GM06990 (cell line): Measurements from ENCODE around the gene CAMTA1.

ENCODE experiments used
- DNase-seq: peaks from one replicate; pipeline ENCODE4 v3.0.0-alpha.2; 2011; ENCODE audit not compliant: insufficient read length; ENCODE audit errors: extremely low read depth
- H3K27me3 ChIP-seq: replicated peaks from 2 replicates; pipeline ENCODE4 v1.6.0; 2011; ENCODE audit warnings: low read length; ENCODE audit not compliant: control insufficient read depth, insufficient read depth
- H3K36me3 ChIP-seq: 2 replicates; pipeline ENCODE4 v1.5.1; 2011; ENCODE audit warnings: low read length; ENCODE audit not compliant: control insufficient read depth, insufficient read depth
- H3K4me3 ChIP-seq: replicated peaks from 2 replicates; pipeline ENCODE4 v1.5.1; 2011; ENCODE audit warnings: low read depth, mild to moderate bottlenecking, control low read depth, low read length
- CTCF ChIP-seq: IDR thresholded peaks from 2 replicates; pipeline ENCODE4 v1.5.1; 2011; ENCODE audit warnings: low read length, control low read depth, mild to moderate bottlenecking, inconsistent platforms; ENCODE audit not compliant: insufficient read depth, poor library complexity, severe bottlenecking

CAMTA1 gene

GRCh38 chr1:6955357-6956094, 170.3 kb downstream of the CAMTA1 start:
- no peak for DNase-seq
- H3K27me3 ChIP-seq, result peaks cover 3% of the 10 kb centered on the region
- TF ChIP-seq CTCF, result no peak
- H3K36me3 ChIP-seq, result no peaks in the 10 kb centered on the region
- H3K4me3 ChIP-seq, result no peak overlapping the region

DNA sequence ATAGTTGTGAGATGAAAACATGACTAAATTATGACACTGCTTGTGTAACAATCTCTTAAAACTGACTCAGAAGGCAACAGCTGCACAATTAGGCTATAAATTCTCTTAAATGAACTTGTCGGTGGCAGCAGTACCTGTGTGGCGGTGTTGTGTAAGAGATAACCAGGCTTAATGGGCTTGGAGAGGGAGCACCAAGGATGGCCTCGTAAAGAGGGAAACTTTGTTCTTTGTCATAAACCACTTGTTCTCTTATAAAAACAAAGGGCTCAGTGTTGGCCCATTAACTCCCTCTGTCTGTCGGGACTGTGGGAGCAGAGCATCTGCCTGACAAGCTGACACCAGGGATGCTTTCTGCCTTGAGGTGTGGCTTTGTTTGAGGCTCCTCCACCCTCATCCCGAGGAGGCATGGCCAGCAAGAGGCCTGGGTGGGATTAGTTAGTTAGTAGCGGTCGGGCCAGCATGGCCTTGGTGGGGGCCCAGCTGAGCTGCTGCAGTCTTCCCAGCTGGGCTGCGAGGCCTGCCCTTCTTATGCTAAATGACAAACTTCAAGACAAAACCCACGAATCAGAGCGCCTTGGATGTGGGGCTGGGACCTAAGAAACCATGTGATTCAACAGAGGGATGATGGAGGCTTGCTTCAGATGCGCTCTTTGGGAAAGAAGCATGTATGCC, 171.4 kb downstream of the CAMTA1 start:
- H3K36me3 ChIP-seq, result no peaks in the 10 kb centered on the region
- no peak for DNase-seq
- no peak overlapping the region for H3K4me3 ChIP-seq
- no peak for TF ChIP-seq CTCF
- peaks cover 3% of the 10 kb centered on the region for H3K27me3 ChIP-seq

DNA sequence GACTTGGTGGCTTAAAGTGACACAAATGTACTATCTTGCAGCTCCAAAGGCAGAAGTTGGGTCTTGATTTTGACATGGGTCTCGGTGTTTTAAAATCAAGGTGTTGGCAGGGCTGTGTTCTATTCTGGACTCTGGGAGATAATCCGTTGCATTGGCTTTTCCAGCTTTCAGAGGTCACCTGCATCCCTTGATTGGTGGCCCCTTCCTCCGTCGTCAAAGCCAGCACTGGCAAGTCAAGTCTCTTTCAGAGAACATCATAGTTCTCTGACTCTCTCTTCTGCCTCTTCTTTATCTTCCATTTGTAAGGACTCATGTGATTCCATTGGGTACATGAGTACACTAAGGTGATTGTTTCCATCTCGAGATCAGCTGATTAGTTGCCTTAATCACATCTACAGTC, 172.1 kb downstream of the CAMTA1 start:
- DNase-seq, result no peak
- TF ChIP-seq CTCF, result no peak

GRCh38 chr1:6958407-6959030, 173.3 kb downstream of the CAMTA1 start:
- no peak for TF ChIP-seq CTCF
- no peak for DNase-seq
- H3K36me3 ChIP-seq, result no peaks in the 10 kb centered on the region
- peaks cover 3% of the 10 kb centered on the region for H3K27me3 ChIP-seq
- no peak overlapping the region for H3K4me3 ChIP-seq

More for the DNA sequence above, 172.1 kb downstream of the CAMTA1 start:
- H3K36me3 ChIP-seq, result no peaks in the 10 kb centered on the region
- no peak overlapping the region for H3K4me3 ChIP-seq
- H3K27me3 ChIP-seq, result peaks cover 3% of the 10 kb centered on the region

- Histone ChIP-seq H3K4me3 (no peak overlapping the region), H3K36me3 (no peaks in the 10 kb centered on the region), H3K27me3 (peaks cover 3% of the 10 kb centered on the region)
- DNase-seq, result no peak
- TF ChIP-seq CTCF, result no peak
These were observed 174.2 kb downstream of the CAMTA1 start for GRCh38 chr1:6959491-6959890.
